ENCODE measurements around the gene LRRC37A2.
"Not testable (repeated sequence)": the region's sequence is repeated elsewhere in the genome, so short reads cannot be mapped to it uniquely, and the experiment has no call there.

Gene LRRC37A2

DNA sequence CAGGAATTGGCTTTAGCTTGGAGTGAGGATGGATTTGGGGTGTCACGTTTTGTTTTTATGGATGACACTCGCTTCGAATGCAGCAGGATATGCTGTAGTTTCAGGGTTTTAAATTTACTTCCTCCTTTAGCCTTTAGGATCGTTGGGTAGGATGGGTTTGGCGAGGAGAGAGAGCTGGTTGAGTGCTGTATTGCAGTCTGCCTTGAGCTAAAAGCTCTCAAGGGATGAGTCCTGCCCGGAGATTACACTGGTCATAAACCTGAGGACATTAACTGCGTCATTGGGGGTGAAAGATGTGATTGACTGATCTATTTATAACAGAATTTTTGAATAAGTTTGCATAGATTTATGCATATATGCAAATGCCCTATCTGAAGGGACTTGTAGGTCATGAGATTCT, 79.1 kb downstream of the LRRC37A2 start:
- H3K4me3 ChIP-seq (ENCODE audit: low read depth, low read length), result not testable (repeated sequence)

DNA sequence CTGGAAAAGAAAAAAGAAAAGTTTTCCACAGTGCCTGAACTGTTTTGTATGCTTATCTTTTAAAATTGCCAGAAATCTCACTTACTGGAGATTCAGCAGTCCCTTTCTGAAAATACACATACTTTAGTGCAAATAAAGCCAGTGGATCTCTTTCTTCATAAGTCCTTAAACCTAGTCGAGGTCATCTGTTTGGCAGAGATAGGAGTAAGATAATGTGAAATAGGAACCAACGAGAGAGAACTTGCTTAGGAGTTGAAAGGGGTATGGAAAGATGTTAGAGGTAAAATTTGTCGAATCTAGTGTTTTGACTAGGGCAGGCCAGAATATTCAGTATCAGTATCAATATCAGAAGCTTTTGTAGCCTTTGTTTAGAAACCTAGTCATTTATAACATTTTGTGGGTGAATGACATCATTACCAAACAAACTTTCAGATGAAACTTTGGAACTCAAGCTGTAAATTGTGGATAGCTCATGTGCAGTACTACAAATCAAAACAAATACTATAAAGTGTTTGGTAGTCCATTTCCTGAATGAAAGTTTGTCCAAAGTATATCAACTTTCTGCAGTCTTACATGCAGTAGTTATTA, 86.2 kb downstream of the LRRC37A2 start:
- not testable (repeated sequence) for H3K4me3 ChIP-seq (ENCODE audit: low read depth, low read length)

DNA sequence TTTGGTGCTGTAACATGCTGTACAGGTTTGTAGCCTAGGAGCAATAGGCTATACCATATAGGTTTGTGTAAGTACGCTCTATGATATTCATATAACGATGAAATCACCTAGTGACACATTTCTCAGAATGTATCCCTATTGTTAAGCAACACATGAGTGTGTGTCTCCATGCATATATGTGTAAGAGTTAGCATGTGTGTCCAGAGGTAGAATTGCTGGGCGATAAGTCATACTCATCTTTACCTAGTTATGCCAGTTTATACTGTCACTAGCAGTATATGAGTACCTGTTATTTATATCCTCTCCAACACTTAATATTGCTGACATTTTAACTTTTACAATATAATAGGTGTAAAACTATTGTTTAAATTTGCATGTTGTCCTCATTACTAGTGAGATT, 88.5 kb downstream of the LRRC37A2 start:
- not testable (repeated sequence) for H3K4me3 ChIP-seq (ENCODE audit: low read depth, low read length)

DNA sequence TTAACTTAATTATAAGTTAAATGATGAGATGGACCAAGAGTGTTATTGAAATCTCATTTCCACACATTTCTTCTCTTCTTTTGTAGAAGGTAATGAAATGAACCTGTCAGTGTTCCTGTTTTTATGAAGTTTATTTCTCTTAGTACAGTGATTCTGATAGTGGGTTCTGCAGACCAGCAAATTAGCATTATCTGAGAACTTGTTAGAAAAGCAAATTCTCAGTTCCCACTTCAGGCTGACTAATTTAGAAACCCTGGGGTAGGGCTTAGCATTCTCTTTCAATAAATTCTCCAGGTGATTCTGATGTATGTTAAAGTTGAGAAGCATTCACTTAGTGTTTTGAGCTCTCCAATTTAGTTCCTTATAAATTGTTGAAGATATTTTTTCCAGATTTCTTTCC, 90.9 kb downstream of the LRRC37A2 start:
- H3K4me3 ChIP-seq (ENCODE audit: low read depth, low read length), result not testable (repeated sequence)
